Measurements from ENCODE around the gene FAM120A.

Gene FAM120A

DNA sequence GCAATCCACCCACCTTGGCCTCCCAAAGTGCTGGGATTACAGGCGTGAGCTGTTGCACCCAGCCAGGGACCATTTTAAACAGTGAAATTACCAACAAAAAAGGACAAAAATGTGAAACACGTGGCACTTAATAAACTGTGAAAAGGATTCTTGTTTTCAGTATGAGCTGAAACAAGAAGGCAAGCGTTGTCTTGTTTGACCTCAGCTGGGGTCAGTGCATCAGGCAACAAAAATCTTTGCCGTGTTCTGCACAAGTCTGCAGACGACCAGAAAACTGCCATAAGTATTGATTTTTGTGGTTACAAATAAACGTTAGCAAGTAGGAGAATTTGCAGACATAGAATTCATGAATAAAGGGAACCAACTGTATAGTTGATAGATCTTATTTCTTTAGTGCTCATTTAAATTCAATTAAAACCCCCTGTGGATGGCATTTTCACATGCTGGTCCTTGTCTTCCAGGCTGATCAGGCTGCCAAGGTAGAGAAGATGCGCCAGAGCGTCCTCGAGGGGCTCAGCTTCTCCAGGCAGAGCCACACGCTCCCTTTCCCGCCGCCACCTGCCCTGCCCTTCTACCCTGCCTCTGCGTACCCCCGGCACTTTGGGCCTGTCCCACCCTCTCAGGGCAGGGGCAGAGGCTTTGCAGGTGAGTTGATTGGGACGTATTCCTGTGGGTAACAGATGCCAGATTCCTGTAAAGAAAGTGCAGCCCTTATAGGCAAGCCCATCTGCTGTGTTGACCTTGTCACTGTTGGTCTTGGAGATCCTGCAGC is 106.1 kb downstream of the FAM120A start:
- DNase-seq (ENCODE audit: low read depth), result no peak

DNA sequence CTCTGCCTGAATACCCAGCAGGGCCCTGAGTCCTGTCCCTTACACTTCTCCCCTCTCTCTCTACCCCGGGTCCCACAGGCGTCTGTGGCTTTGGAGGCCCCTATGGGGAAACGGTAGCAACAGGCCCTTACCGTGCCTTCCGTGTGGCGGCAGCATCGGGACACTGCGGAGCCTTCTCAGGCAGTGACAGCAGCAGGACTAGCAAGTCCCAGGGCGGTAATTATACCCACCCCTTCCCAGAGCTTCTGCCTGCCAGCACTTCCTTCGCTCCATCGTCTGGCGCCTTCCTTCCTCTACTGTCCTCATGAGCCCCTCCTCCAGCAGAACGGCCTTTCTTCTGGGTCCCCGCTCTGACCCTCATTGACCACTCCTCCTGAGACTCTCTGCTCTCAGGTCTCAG is 107.0 kb downstream of the FAM120A start:
- DNase-seq (ENCODE audit: low read depth), result no peak

DNA sequence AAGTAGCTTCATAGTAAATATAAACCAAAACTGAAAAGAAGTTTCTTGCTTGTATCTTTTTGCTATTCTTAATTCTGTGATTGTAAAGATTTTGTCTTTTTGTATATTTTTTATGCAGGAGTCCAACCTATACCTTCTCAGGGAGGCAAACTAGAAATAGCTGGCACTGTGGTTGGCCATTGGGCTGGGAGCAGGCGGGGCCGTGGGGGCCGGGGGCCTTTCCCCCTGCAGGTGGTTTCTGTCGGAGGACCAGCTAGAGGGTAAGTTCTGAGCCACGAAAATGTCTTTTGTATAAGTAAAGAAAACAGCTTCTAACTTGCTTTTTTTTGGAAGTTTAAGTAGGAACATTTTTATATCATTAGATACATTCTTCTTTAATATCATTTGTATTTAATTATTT is 109.5 kb downstream of the FAM120A start:
- no peak for DNase-seq (ENCODE audit: low read depth)

DNA sequence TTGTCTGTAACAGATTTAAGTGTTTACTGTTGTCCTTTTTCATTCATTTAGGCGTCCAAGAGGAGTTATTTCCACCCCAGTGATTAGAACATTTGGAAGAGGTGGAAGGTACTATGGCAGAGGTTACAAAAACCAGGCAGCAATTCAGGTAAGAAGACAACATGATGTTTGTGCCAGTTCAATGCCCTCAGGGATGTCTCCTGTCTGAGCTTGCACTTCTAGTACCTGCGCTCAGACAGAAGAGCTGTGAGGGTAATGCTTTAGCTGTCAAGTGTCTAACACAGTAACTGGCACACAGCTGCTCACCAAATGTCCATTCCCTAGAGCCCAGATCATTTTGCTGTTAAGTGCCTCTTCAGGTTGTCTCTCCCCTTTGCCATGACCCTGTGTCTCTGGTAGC is 110.7 kb downstream of the FAM120A start:
- no peak for DNase-seq (ENCODE audit: low read depth)

DNA sequence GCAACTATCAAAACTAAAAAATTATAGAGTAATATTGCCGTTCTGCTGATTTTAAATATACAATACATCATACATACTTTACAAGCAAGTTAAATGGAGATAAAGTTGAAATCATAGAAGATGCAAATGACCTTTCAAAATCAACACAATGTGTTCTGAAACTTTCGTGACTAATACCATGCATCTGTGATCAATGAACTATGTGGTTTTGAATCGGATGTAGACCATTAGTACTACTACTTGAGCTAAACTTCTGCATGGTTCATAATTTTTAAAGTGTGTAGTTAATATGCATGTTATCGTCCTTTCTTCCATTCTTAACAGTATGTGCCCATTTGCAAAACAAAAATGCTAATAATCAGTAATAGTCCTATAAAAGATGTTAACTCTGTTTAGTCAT is 113.6 kb downstream of the FAM120A start:
- DNase-seq (ENCODE audit: low read depth), result no peak

DNA sequence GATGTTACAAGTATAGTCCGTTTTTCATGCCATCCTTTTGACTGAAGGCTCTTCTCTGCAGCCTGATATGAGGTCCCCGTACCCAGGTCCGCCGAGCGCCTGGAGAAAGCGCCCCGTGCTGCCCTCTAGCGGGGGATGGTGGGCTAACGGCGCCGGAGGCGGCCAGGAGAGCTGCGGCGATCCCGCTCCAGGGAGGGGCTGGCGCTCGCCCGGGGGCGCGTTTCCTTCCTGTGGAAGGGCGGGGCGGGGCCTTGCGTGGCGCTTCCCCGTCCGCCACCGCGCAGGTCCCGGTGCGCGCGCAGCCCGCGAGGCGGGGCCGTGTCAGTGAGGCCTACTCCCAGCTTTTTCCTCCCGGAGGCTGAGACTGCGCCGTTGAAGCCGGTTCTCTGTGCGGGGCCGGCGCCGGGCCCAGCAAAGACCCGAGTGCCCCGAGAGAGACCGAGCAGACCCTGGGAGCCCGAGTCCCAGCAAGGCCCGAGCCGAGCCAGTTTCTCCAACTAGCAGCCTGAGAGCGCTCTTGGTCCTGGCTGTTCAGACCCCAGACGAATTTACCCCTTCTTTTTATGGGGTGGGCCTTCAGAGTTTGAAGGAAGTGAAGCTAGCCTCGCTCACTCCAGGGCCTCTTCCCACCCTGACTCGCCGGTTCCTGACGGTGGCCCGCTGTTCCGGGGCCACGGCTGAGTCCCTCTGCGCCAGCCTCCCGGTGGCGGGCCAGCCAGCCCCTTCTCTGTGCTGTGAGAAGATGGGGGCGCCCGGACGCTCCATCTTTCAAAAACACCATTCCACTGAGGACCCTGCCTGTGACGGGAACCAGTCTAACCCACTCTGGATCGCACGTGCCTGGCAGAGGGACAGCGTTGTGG is 115.2 kb downstream of the FAM120A start:
- DNase-seq (ENCODE audit: low read depth), result peak; percentile 100

DNA sequence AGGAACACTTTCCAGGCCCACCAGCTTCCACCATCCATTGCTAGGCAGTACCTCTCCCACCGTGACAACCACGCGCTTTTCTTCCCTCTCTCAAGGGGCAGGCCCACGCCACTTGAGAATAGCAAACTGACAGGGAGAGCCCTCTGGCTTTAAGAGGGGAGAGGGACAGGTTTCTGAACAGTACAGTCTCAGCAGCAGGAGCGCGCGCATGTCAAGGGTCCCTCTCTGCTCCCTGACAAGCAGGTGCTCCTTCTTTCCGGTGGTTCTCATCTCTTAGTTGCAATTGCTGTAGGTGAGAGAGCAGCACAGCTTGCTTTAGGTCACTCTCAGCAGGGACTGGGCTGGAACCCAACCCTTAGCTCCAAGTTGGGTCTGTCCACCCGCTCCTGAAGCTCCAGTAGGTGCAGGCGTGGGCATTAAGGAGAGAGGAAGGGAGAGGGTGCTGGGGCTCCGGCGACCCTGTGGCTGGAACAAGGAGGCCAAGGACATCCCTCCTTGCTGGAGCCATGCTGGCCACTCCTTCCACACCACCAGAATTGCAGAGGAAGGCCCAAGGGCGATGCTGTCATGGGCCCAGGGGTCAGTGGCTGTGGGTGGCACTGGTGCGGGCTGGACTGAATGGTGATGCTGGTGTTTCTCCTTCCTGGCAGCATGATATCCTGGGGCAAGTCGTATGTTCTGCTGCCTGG is 115.9 kb downstream of the FAM120A start:
- DNase-seq (ENCODE audit: low read depth), result no peak

DNA sequence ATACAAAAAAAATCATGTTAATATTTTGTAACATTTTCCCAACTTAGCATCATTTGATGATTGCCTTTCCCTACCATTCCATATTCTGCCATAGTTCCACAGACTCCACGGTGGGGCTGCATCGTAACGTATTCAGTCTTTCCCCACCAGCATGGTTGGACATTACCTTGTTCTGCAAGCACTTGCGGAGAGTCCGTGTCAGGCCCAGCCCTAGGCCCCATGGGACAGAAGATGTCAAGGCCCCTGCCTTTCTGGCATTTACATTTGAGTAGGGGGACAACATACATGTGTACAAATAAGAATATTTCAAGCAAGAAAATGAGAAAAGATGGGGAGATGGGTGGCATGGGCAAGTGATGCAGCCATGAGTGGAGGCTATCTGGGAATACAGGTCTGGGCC is 116.7 kb downstream of the FAM120A start:
- DNase-seq (ENCODE audit: low read depth), result no peak

DNA sequence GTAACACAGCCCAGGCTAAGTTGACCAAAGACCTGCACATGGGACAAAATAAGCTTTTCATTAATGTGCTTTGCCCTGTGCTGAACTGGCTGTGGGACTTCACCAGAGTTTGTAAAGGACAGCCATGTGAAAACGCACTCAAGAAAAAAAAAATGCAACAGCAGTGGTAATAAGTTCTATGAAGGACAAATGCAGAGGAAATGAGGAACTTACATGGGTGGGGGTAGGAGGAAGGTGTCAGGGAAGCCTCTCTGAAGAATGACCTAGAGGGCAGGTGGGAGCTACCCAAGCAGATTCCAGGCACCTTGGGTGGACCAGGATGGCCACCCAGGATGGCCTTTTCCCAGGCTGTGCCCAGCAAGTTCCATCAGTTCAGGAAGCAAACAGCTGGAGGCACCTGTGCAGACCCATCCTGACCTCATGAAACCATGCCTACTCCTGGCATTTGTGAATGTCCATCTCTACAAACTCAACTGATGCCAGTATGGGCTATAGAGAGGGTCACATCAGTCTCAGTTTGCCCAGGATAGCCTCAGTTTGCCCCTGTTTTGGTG is 118.2 kb downstream of the FAM120A start:
- no peak for DNase-seq (ENCODE audit: low read depth)

DNA sequence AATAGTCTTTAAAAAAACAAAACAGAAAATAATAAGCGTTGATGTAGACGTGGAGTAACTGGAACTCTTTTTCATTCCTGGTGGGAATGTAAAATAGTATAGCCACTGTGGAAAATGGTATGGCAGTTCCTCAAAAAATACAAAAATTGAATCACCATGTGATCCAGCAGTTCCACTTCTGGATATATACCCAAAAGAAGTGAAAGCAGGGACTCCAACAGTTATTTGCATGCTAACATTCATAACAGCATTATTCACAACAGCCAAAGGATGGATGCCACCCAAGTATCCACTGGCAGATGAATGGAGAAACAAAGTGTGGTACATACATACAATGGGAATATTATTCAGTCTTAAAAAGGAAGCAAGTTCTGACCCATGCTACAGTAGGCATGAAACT is 120.7 kb downstream of the FAM120A start:
- no peak for DNase-seq (ENCODE audit: low read depth)

DNA sequence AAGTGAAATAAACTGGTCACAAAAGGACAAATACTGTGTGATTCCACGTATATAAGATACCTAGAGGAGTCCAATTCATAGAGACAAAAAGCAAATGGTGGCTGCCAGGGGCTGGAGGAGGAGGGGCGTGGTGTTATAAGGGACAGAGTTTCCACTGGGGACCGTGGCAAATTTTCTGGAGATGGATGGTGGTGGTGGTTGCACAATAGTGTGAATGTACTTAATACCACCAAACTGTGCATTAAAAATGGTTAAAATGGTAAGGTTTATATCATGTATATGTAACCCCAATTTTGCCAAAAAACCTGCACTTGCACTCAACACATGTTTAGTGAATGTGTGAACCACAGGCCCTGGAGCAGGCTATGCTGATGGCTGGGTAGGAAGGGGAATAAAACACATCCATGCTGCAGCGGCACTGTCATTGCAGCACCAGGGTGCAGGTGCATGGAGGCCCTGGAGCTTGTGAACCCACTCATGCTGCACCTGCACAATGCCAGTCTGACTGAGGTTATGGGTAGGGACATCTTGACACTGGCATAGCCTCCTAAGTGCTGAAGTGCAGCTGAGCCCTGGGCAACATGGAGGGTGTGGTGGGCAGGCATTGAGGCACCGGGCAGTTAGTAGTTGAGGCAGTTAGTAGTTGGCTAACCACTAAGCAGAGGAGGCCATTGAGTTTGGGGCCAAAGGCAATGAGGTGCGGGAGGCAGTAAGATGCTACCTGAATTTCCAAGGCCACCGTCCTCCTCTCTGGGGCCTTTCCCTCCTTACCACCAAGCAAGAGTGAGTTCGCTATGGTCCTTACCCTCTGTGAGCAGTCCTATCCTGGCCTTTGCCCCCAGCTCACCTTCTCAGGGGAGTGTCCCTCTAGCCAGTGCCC is 121.4 kb downstream of the FAM120A start:
- DNase-seq (ENCODE audit: low read depth), result no peak

DNA sequence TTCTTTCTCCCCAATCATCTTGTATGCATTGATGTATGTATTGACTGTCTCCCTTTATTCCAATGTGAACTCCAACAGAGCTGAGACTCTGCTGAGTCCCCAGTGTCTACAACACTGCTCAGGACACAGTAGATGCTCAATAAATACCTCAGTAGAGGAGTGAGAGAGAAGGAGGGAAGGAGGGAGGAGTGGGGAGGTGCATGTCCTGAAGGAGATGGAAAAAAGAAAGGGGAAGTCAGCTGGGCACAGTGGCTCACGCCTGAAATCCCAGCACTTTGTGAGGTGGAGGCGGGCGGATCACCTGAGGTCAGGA is 122.0 kb downstream of the FAM120A start:
- DNase-seq (ENCODE audit: low read depth), result no peak

DNA sequence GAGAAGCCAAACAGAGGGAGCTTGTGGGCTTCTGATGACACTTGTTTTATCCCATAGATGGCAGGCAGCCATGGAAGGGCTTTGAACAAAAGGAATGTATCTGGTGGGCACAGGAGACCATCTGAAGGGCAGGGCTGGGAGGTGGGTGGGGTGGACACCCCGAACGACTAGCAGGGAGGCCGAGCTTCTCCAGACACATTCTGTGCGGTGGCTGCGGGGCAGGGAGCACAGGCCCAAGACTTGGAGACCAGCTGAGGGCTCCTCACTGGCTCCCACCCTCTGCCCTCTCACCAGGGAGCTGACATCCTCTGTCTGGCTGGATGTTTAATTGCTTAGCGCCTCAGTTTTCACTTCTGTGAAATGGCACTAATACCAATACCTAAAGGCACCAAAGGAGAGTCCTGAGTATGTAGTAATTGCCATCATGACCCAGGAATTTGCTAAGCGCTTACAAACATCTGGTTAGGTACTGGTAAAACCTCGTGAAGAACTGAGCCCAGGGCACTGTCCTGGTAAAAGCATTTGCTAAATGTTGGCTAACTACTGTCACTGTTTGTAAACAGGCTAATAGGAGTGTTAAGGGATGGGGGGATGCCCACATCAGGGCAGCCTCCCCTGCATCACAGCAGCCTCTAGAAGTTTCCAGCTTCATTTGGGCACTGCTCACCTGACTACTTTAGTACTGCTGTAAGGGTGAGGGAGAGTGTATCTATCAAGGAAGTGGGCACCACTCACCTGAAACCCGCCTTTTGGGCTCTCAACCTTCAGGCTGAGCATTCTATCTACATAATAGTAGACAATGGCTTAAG is 122.8 kb downstream of the FAM120A start:
- DNase-seq (ENCODE audit: low read depth), result no peak

DNA sequence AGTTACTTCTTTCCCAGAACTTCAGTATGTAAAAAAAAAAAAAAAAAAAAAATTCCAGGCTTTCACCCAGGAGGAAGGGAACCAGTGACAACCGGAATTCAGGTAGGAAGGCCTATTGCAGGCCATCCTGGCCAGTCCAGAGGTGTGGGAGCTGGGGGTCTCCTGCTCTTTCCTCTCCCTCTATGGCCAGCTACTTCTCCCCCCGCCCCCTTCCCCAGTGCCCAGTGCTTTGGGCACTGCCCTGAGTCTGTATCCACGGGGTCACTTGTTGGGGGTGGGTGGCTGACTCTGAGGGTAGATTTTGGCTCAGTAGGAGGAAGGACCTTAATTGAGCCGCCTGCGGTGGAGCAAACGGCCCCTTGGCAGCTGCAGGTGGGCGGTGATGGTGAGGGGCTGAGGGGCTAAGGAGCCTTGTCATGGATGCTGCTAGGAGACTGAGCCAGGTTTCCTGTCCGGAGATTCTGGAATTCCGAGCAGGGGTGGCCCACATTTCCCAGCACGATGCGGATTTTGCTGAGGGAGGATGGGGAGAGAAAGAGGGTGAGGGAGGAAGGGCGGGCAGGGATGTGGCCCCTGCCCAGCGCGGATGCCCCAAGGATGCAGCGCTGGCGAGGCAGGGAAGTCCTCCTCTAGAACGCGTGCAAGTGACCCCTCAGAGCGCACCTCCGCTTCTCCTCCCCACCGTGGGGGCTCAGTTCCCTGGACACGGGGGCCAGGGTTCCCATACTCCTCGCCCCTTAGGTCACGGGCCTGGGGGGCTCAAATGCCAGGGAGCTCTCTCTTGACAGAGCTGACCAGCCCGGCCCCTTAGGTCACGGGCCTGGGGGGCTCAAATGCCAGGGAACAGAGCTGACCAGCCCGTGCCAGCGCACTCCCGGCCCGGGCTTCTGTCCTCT is 123.7 kb downstream of the FAM120A start:
- DNase-seq (ENCODE audit: low read depth), result no peak

DNA sequence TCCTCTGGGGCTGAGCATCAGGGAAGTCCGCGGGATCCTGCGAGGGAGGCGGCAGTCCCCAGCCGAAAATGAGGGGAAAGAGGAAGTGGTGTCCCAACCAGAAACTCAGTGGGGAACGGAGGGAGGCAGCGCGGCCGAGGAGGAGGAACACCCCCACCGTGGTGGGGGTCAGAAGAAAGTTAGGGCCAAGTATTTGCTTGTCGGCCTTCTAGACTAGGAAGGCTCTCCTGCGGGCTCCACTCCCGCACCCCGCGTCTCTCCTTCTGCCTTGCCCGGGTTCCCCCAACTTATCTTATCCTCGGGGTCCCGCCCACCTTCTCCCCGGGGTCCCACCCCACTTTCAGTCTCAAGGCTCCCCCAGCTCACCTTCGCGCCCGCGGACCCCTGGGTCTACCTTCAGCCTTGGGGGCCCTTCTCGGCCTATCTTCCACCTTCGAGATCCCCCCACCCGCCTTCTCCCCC is 124.3 kb downstream of the FAM120A start:
- DNase-seq (ENCODE audit: low read depth), result peak; percentile 20

DNA sequence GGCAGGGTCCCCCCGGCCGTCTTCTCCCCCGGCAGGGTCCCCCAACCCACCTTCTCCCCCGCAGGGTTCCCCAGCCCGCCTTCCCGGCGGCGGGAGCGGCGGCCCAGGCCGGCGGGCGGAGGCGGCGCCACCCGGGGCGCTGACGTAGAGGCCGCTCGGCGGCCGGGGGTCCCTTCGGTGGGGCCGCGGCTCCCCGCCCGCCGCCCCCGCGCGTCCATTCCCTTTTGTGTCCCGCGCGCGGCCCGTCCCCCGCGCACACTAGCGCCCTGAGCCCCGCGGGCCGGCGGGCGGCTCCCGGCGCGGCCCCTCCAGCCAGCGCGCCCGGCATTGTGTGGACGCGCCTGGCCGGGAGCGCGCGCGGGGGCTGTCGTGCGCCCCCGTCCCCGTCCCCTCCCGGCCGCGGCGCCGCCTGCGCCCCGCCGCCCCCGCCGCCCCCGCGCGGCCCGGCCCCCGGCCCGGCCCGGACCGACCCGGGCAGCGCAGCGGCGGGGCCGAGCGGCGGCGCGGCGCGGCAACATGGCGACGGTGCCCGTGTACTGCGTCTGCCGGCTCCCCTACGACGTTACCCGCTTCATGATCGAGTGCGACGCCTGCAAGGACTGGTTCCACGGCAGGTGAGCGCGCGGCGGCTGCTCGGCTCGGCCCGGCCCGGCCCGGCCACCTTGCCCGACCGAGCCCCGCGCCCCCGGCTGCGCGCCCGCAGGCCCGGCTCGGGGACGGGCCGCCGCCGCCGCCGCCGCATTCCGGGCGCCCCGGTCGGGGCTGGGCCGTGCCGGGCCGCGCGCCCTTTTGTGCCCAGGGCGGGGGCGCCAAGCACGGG is 125.0 kb downstream of the FAM120A start, which contains the start of gene PHF2:
PHF2 (plus strand) TSS at position 327 of the 820 bp plus-strand sequence; CDS start at position 517, 190 bp downstream.
- DNase-seq (ENCODE audit: low read depth), result no peak

DNA sequence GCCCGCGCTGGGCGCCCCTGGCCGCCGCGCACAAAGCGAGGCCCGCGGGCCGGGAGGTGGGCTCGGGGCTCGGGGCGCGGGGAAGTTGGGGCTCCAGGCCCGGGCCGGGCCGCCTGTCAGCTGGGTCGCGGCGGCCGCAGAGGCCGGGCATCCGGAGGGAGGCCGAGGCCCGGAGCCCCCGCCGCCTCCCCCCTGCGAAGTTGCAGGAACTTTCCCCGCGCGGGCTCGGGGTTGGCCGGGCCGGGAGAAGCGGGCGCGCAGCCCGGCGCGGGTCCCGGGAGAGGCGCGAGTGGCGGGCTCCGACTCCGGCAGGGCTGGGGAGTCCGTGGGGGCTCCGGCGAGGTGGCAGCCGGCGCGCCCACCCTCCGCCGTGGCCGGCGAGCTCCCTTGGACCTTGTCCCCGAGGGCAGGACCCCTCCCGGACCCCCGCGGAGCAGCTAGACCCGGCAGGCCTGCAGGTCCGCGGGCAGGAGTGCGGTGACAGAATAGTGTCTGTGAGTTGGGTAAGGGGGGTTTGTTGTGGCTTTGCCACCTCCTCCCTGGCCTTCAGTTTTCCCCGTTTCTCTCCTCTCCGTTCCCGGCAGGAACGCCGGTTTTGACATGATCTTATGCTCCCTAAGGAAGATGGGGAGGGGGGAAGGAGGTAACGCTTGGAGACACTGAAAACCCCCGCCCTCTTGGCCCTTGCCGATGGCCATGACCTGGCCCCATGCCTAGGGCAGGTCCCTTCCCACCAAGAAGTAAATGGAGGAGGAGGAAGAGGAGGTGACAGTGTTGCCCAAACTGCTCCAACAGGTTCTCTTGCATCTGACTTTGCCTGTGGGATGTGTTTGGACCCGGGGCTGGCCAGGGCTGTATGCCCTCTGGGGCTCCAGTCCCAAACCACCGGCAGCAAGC is 125.8 kb downstream of the FAM120A start:
- no peak for DNase-seq (ENCODE audit: low read depth)
